Stimulated activated CD4-positive, alpha-beta T cell treated with anti-CD3 and anti-CD28 coated beads, Interleukin-1b, Interleukin-23, amount 100 ng/mL, for 1 hour (primary cell): ENCODE results near the gene GRK7.
"Not testable (repeated sequence)": the region's sequence is repeated elsewhere in the genome, so short reads cannot be mapped to it uniquely, and the experiment has no call there.

Experiments
- DNase-seq, 2 donors: peaks; one replicate each; pipeline ENCODE4 v3.0.0-alpha.2; 2020; ENCODE audit warnings: low read depth in 2 of 2

The GRK7 gene

DNA sequence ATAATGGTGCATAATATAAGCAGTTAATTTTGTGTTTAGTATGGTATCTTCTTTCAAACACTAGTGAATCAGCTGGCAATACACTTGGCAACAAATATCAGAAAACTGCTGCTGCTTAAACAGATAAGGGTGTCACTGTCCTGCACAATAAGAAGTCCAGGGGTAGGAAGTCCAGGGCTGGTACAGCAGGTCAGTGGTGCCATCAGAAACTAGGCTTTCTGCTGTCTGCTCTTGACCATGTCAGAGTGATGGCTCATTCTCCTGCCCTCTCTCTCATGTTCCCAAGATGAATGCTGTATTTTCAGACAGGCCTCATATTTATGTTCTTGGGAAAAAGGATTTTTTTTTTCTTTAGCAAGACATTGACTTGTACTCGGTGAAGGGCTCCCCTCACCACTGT lies 9.2 kb upstream of the GRK7 start:
- no peak for DNase-seq

GRCh38 chr3:141762552-141762951 lies 656 bp upstream of the GRK7 start:
- not testable (repeated sequence) for DNase-seq

GRCh38 chr3:141764045-141764444 lies 837 bp downstream of the GRK7 start:
- DNase-seq, result no peak

- DNase-seq, result no peak
Observed at GRCh38 chr3:141764465-141764864, 1.3 kb downstream of the GRK7 start.

DNA sequence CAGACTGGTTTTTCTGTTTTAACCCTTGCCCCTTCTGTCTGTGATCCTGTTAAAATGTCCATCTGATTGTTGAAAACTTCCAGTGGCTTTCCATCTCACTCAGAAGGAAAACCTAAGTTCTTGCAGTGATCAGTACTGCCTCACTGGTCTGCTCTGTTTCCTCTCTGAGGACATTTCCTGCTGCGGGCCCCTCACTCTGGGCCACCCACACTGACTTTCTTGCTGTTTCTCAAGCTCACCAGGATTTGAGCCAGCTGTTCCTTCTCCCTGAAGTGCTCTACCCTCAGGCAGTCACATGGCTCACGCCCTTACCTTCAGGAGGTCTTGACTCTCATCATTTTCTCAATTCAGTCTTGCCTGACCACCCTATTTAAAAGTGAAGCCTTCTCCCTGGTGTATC lies 1.8 kb downstream of the GRK7 start:
- no peak for DNase-seq

DNA sequence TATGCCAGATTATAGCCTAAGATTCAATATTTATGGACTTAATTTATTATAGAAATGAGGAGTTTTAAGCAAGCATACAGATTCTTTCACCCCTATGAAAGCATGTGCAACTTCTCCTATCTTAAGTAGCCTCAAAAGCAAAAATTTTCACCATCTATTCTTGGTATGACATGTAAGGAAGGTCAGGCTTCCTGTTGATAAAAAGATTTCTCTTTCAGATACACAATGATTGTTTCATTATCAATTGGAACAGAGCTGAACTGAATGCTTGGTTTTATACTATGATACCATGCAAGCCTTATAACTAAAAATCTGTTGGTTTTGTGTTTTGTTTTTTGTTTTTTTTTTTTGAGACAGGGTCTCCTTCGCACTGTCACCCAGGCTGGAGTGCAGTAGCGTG lies 3.9 kb downstream of the GRK7 start:
- no peak for DNase-seq

DNA sequence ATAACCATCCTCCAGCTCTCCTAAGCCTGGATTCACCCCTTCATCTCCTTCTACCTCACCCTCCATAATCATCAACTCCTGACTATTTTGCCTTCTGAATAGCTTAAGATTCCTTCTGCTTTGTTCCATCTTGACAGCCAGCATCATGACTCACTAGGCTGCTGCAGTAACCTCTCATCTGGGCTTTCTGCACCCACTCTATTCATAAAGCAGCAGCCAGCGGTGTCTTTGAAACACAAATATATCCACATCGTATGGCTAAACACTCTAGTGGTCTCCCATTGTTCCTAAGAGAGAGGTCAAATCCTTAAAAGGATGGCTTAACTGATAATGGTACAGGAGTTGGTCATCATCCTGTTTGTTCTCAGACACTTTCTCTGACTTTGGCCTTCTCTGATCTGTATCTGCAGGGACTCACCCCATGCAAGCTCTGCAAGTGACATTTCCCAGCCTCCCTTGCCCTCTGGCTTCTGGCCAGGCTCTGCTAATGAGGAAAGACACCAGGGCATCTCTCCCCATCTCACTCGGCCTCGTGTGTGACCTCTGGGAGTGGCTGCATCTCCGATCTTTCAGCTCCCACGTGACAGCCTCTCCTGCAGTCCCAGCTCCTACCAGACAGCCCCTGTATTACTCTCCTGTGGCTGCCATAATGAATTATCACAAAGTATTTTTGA lies 6.2 kb downstream of the GRK7 start:
- DNase-seq, result no peak

GRCh38 chr3:141773676-141774075 lies 10.5 kb downstream of the GRK7 start:
- DNase-seq, result no peak

DNA sequence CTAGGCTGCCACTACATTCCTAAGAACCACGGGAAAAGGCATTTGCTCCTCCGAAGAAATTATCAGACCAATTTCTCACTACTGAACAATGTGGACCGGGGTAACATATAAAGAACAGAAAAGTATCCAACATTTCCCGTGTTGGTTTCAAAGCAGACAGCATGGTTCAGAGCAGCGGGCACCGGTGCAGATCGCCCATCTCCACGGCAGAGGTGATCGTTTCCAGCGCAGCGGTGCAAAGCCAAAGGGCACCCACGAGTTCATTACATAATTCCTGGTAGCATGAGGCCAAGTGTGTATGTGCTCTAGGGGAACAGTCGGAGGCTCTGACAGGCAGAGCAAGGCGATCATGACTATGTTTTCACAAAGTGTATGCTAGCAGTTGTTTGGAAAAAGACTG lies 13.2 kb downstream of the GRK7 start:
- no peak for DNase-seq

DNA sequence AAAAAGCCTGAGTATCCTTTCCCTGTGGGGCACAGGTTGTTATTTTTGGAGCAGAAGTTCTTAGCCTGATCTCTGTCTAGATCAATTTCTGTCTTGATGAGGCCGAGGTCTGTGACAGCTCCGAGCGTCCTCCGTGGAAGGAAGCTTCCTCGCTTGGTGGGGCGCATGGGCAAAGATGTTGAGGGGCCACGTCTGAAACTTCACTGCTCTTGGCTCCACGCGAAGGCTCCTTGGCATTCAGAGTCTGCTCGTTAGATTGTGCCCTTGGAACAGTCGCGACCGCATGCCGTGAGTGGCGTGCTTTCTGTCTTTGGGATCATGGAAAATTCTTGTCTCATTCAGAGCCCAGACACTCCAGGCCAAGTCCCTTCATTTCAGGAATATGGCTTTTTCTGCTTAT lies 13.7 kb downstream of the GRK7 start:
- DNase-seq, result no peak

DNA sequence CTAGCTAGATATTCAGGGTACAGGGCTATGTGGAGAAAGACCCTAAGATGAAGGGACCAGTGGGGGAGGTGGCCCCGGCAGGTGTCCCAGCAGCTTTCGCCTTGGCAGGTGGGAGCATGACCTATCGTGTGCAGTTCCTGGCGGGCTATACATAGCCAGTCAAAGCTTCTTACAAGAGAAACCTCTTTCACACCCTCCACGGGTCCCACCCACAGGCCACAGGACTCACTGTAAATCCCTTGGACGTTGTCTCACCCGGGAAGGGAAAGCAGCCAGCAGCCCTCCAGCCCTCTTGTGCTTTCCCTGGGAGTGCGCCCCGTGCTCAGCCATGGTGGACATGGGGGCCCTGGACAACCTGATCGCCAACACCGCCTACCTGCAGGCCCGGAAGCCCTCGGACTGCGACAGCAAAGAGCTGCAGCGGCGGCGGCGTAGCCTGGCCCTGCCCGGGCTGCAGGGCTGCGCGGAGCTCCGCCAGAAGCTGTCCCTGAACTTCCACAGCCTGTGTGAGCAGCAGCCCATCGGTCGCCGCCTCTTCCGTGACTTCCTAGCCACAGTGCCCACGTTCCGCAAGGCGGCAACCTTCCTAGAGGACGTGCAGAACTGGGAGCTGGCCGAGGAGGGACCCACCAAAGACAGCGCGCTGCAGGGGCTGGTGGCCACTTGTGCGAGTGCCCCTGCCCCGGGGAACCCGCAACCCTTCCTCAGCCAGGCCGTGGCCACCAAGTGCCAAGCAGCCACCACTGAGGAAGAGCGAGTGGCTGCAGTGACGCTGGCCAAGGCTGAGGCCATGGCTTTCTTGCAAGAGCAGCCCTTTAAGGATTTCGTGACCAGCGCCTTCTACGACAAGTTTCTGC lies 15.0 kb downstream of the GRK7 start:
- DNase-seq, result no peak

- no peak for DNase-seq
Observed at GRCh38 chr3:141779667-141780066, 16.5 kb downstream of the GRK7 start.

- DNase-seq, result no peak
Observed at GRCh38 chr3:141782386-141782932, 19.3 kb downstream of the GRK7 start.

- DNase-seq, result no peak
Observed at GRCh38 chr3:141783632-141784031, 20.4 kb downstream of the GRK7 start.

DNA sequence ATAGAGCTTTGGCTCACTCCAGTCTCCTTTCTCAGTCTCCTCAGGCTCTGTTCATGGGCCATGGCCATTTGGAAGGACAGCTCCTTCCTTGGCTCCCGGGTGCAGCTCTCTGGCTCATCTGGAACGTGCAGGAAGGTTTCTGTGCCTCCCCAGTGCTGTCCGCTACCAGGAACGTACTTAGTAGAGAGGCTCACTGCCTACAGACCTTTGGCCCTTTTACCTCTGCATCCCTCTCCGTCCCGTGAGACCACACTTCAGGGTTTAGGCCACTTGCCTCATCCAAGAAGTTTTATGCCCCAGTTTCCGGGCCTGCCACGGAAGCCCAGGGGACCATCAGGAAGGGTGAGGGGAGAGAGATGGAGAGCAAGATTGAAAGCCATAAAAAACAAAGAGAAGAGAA lies 20.9 kb downstream of the GRK7 start:
- no peak for DNase-seq

GRCh38 chr3:141784531-141784930 lies 21.3 kb downstream of the GRK7 start:
- no peak for DNase-seq

- DNase-seq, result no peak
Observed at GRCh38 chr3:141788149-141788548, 24.9 kb downstream of the GRK7 start.

DNA sequence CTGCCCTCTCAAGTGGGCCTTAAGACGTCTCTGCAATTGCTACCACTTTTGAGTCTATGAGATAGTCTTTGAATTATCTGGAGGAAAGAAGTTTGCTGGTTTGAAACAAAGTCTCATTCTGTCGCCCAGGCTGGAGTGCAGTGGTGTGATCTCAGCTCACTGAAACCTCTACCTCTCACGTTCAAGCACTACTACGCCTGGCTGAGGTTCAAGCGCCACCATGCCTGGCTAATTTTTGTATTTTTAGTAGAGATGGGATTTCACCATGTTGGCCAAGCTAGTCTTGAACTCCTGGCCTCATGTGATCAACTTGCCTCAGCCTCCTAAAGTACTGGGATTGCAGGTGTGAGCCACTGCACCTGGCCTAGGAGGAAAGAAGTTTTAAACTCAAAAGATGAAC lies 25.5 kb downstream of the GRK7 start:
- not testable (repeated sequence) for DNase-seq

GRCh38 chr3:141789281-141789680 lies 26.1 kb downstream of the GRK7 start:
- no peak for DNase-seq

- DNase-seq, result no peak
Observed at GRCh38 chr3:141790171-141790570, 27.0 kb downstream of the GRK7 start.

DNA sequence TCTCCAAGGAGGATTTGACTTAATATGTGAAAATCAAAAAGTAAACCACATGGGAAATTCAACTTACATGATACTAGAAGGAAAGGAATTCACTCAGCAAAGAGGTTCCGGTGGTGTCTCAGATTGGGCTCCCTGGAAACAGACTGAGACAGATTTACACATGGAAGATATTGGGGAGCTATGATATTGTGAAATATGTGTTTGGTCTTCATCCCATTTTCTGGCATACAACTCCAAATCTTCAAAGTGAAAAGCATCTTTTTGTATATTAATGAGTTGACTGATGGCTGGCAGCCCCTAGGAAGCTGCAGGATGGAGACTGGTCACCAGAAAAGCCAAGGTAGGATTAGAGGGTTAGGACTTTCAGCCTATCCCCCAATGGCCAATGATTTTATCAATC lies 29.3 kb downstream of the GRK7 start:
- no peak for DNase-seq

GRCh38 chr3:141793476-141794260 lies 30.5 kb downstream of the GRK7 start:
- DNase-seq, result no peak
